IPS-11a (cell line): Measurements from ENCODE around the gene ANXA1.

Source experiments
- H3K4me3 ChIP-seq: one replicate; pipeline ENCODE4 v1.5.1; 2013; ENCODE audit warnings: low read depth, low read length, control low read depth

ANXA1 gene

DNA sequence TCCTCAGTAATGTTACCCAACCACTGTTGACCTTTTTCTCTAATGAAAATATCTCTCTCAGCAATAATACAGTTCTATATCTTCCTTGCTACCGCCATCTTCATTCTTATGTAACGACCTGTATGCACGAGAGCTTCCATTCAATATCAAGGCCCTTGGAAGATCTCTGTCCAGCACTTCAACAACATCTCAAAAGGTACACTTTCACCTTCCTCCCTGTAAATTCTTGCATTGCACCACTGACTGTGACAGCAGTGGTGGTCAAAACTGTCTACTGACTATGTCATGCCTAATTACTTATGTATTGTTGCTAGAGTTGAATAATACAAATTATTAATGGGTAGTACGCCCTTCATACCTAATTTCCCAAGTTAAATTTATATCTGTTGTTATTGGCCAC, 53.3 kb downstream of the ANXA1 start:
- no peak overlapping the region for H3K4me3 ChIP-seq

DNA sequence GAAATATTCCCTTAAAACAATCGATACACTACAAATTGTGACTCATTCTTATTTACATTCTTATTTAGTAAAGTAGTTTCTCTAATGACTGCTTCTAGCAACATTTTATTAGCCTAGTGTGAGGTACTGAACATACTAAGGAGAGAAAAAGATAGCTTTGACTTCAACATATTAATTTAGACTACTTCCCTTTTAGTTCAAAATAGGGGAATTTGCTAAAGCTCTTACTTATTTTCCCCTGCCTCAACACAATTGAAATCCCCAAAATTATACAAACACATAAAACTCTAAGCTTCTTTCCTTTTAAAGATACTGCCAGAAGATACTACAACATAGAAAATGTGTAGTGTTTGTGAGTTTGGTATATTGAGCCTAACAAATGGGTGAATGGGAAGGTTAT, 55.2 kb downstream of the ANXA1 start:
- no peak overlapping the region for H3K4me3 ChIP-seq

DNA sequence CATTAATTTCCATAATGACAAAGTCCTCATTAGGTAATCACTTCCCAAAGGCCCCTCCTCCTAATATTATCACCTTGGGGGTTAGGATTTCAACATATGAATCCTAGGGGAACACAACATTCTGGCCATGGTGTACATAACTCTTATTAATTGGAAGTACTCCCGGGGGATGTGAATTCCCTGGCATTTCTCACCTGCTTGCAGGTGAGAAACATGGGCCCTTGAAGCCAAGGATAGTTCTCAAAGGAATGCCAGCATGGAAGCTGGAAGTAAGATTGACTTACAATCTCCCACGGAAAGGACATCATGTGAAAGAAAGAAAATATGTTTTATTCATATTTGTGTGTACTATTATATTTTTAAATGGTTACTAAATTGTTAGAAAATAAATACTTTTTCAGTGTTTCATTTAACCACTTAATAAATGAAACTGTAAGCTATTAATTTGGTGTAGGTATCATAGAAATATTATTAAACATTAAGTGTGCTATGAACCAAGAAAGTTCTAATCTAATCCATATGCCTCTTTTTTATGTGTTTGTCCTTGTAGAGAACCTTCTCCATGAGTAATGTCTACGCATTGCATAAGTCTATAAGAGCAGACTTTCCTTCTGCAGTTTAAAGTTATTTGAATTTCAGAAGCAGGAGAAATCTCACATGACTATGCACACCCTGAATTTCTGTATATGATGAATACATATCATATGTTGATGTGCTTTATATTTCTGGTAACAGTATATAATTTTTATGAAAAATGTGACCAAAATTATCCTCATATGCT, 59.4 kb downstream of the ANXA1 start:
- H3K4me3 ChIP-seq, result no peak overlapping the region

DNA sequence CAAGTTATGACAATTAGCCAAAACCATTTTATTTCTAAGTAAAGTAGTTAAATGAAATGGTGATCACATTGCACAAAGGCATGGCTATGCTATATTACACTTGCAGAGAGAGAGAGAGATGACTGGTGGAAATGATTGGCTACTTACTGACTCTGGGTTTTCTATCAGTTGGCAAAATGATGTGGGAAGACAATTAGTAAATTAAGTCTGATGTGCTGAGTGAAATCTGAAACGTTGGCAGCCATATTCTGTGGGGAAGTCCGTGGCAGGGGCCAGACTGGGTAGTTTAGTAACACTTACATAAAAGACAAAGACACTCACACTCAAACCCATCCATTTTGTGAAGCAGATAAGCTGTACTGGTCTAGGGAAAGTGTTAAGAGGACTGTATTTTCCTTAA, 61.6 kb downstream of the ANXA1 start:
- H3K4me3 ChIP-seq, result no peak overlapping the region

DNA sequence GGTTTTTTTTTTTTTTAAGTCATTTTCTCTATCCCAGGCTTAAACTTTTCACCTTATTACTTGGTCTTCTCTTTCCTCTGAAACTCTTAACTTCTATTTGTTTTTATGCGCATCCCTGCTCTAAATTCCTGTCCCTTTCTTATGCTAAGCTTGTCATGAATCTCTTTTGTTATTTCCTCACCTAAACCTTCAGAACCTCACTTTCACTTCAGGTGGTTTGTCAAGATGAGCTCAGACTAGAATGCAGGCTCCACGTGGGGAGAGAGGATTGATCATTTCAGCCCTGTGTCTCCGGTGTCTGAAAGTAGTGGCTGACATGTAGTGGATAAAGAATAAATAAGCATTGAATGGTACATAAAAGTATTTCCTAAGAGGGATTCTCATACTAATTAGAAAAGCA, 63.6 kb downstream of the ANXA1 start:
- no peak overlapping the region for H3K4me3 ChIP-seq

DNA sequence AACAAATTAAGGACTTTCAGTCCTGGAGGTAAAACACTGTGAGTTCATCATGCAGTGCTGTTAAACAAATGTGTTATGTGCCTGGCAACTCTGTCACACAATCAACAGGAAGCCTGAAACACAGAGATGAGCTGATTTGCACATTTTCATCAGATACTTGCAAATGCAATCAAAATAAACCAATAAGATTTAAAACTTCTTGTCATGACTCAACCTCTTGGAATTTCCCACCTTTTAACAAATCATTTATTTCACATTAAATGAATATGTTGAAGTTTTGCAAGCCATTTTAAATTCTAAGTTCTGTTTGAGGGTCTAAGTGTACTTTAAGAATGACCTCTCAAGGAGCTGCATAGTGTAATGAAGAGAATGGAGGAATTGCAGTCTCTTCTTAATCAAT, 64.4 kb downstream of the ANXA1 start:
- no peak overlapping the region for H3K4me3 ChIP-seq
